ENCODE measurements around the gene MFF. TPM values are rescaled to one million over a fixed set of nuclear protein-coding genes. Genes with fewer than 3 reads are reported as not detected.

MFF gene
- total and polyA plus RNA-seq, 2 donors (not counting 3 experiments of a cell fraction or from before 2014, with no cell fraction given), result 36.3 to 65.1 TPM

GRCh38 chr2:227344231-227344630 lies 19.2 kb downstream of the MFF start:
- H3K79me2 ChIP-seq (ENCODE audit: control insufficient read depth, insufficient read depth, low read length), result no peaks in the 10 kb centered on the region
- H3K9me1 ChIP-seq (replicated peaks; ENCODE audit: control insufficient read depth, extremely low read depth, insufficient read depth, low read length), result no peaks in the 10 kb centered on the region
- no peaks in the 10 kb centered on the region for H4K20me1 ChIP-seq (replicated peaks; ENCODE audit: control insufficient read depth, extremely low read depth, insufficient read depth, low read length)
- H3K4me3 ChIP-seq (replicated peaks in 1 of 3; ENCODE audit: insufficient read depth in 1 of 3, low read depth in 1 of 3, low read length in 3 of 3), result no peak overlapping the region
- H3K4me1 ChIP-seq (ENCODE audit: control insufficient read depth, extremely low read depth, insufficient read depth, low read length), result no peaks in the 10 kb centered on the region
- POLR2A ChIA-PET, result no interaction called here
- TF ChIP-seq GATA2 (IDR thresholded peaks at IDR 0.05; ENCODE audit: insufficient read depth, insufficient read length, low read depth, low read length), result no peak
- no peak overlapping the region for H3K9ac ChIP-seq (replicated peaks; ENCODE audit: extremely low read depth, insufficient read depth, low read length)
- no peak for FAIRE-seq
- DNase-seq (ENCODE audit: low read depth, low spot score), result no peak
- H3K36me3 ChIP-seq (ENCODE audit: control insufficient read depth in 2 of 2, extremely low read depth in 1 of 2, insufficient read depth in 2 of 2, low read length in 2 of 2), result peaks cover 3 to 6% of the 10 kb centered on the region in 2 experiments
- H3K27me3 ChIP-seq (ENCODE audit: control insufficient read depth in 2 of 2, insufficient read depth in 2 of 2, low read length in 2 of 2), result no peaks in the 10 kb centered on the region
- no TSS peak for BruUV-seq (replicated peaks)
- no peak overlapping the region for H3K27ac ChIP-seq (ENCODE audit: insufficient read depth, low read depth, low read length)
- CTCF ChIA-PET, result interaction anchor here (0.9 kb wide), 1 partner anchor 23 kb away, joined by 3 read pairs; no protein-coding TSS in a partner anchor
- no peak overlapping the region for H3K4me2 ChIP-seq (ENCODE audit: insufficient read depth, low read length)
- dilution Hi-C loops (cut with MboI; ENCODE audit: extremely low pct_ligation_motif_present, low sequenced_read_pairs) (no loop called here), intact Hi-C loops (cut with micrococcal nuclease) (no loop called here)
- no peaks in the 10 kb centered on the region for H3K9me3 ChIP-seq (replicated peaks; ENCODE audit: control insufficient read depth, insufficient read depth, low read length)
- H2AFZ ChIP-seq (ENCODE audit: low read depth, low read length), result no peak overlapping the region

- no TSS peak for BruUV-seq (replicated peaks)
- POLR2A ChIA-PET, result no interaction called here
- H3K27ac ChIP-seq (ENCODE audit: insufficient read depth, low read depth, low read length), result no peak overlapping the region
Measured at GRCh38 chr2:227347117-227347516, 22.1 kb downstream of the MFF start.

More at GRCh38 chr2:227347117-227347516, 22.1 kb downstream of the MFF start:
- CTCF ChIA-PET, result interaction anchor here (0.8 kb wide), 1 partner anchor 18 kb away, joined by 3 read pairs; no protein-coding TSS in a partner anchor
- intact Hi-C loops (cut with micrococcal nuclease), result no loop called here
- Histone ChIP-seq H4K20me1 (replicated peaks; ENCODE audit: control insufficient read depth, extremely low read depth, insufficient read depth, low read length) (no peaks in the 10 kb centered on the region), H3K36me3 (ENCODE audit: control insufficient read depth in 2 of 2, extremely low read depth in 1 of 2, insufficient read depth in 2 of 2, low read length in 2 of 2) (peaks cover 2 to 5% of the 10 kb centered on the region in 2 experiments), H3K9me1 (replicated peaks; ENCODE audit: control insufficient read depth, extremely low read depth, insufficient read depth, low read length) (no peaks in the 10 kb centered on the region), H3K79me2 (ENCODE audit: control insufficient read depth, insufficient read depth, low read length) (no peaks in the 10 kb centered on the region), H3K4me2 (ENCODE audit: insufficient read depth, low read length) (no peak overlapping the region), H3K9ac (replicated peaks; ENCODE audit: extremely low read depth, insufficient read depth, low read length) (no peak overlapping the region), H3K9me3 (replicated peaks; ENCODE audit: control insufficient read depth, insufficient read depth, low read length) (no peaks in the 10 kb centered on the region), H3K27me3 (ENCODE audit: control insufficient read depth in 2 of 2, insufficient read depth in 2 of 2, low read length in 2 of 2) (no peaks in the 10 kb centered on the region), H3K4me1 (ENCODE audit: control insufficient read depth, extremely low read depth, insufficient read depth, low read length) (no peaks in the 10 kb centered on the region), H3K4me3 (replicated peaks in 1 of 3; ENCODE audit: insufficient read depth in 1 of 3, low read depth in 1 of 3, low read length in 3 of 3) (no peak overlapping the region), H2AFZ (ENCODE audit: low read depth, low read length) (no peak overlapping the region)
- FAIRE-seq, result no peak
- dilution Hi-C loops (cut with MboI; ENCODE audit: extremely low pct_ligation_motif_present, low sequenced_read_pairs), result no loop called here
- TF ChIP-seq EZH2 (IDR thresholded peaks at IDR 0.05; ENCODE audit: borderline replicate concordance, low read depth, low read length, severe bottlenecking) (no peak), POLR2AphosphoS5 (IDR thresholded peaks at IDR 0.05; ENCODE audit: insufficient read depth, low read depth, low read length) (no peak), MAX (IDR thresholded peaks at IDR 0.05; ENCODE audit: insufficient read depth, insufficient read length) (no peak), CTCF (IDR thresholded peaks at IDR 0.05; ENCODE audit: extremely low read depth in 1 of 2, insufficient read depth in 1 of 2, low read depth in 1 of 2, low read length in 2 of 2) (no peak), JUN (IDR thresholded peaks at IDR 0.05; ENCODE audit: borderline replicate concordance, insufficient read depth, insufficient read length, low read depth) (no peak), FOS (IDR thresholded peaks at IDR 0.05; ENCODE audit: borderline replicate concordance, insufficient read depth, low read length) (no peak), GATA2 (IDR thresholded peaks at IDR 0.05; ENCODE audit: insufficient read depth, insufficient read length, low read depth, low read length) (no peak), POLR2A (IDR thresholded peaks at IDR 0.05; ENCODE audit: low read depth, low read length) (no peak), MYC (IDR thresholded peaks at IDR 0.05; ENCODE audit: low read depth, low read length) (no peak)
- DNase-seq (ENCODE audit: low read depth, low spot score), result no peak

Data from endothelial cell of umbilical vein (primary cell).